OCI-LY3 (cell line): ENCODE results near the gene TRIO.

Experiments used
- H2AFZ ChIP-seq: fragments of 200-600, 300-600 bp; shearing (Covaris generic); 2 replicates; pipeline ENCODE4 v1.6.0; 2014; ENCODE audit warnings: antibody characterized with exemption, low read depth, low read length
- H3K27ac ChIP-seq: fragments of 200-600, 300-600 bp; sonication (generic); 2 replicates; pipeline ENCODE4 v1.5.1; 2014; ENCODE audit warnings: mild to moderate bottlenecking, low read length, moderate library complexity, mixed read lengths
- H3K27me3 ChIP-seq: fragments of 200-600, 300-600 bp; sonication (generic); 2 replicates; pipeline ENCODE4 v1.6.1; 2014; ENCODE audit warnings: low read depth, low read length, mixed read lengths
- H3K36me3 ChIP-seq: fragments of 200-600, 300-600 bp; sonication (generic); replicated peaks from 2 replicates; pipeline ENCODE3; 2014; ENCODE audit warnings: low read depth, low read length, mixed read lengths
- H3K4me1 ChIP-seq: fragments of 300-600, 200-600 bp; sonication (generic); 2 replicates; pipeline ENCODE4 v1.6.1; 2014; ENCODE audit warnings: low read length, mixed read lengths
- H3K4me2 ChIP-seq: fragments of 200-600, 300-600 bp; sonication (generic); 2 replicates; pipeline ENCODE4 v1.6.1; 2014; ENCODE audit warnings: low read length, mixed read lengths
- H3K4me3 ChIP-seq: fragments of 300-600, 200-600 bp; sonication (generic); 2 replicates; pipeline ENCODE4 v1.5.1; 2014; ENCODE audit warnings: antibody characterized with exemption, mild to moderate bottlenecking, low read length, moderate library complexity
- H3K79me2 ChIP-seq: fragments of 300-600, 200-600 bp; shearing (Covaris generic); 2 replicates; pipeline ENCODE4 v1.6.1; 2014; ENCODE audit warnings: mild to moderate bottlenecking, low read length, mixed read lengths
- H3K9ac ChIP-seq: fragments of 300-600, 200-600 bp; shearing (Covaris generic); 2 replicates; pipeline ENCODE4 v1.6.0; 2014; ENCODE audit warnings: mild to moderate bottlenecking, low read length, moderate library complexity
- H3K9me3 ChIP-seq: fragments of 200-600, 300-600 bp; shearing (Covaris generic); 2 replicates; pipeline ENCODE4 v1.6.1; 2014; ENCODE audit warnings: low read length, mixed read lengths; ENCODE audit not compliant: insufficient read depth
- H4K20me1 ChIP-seq: fragments of 200-600, 300-600 bp; sonication (generic); 2 replicates; pipeline ENCODE4 v1.6.1; 2016; ENCODE audit warnings: low read length, mixed read lengths; ENCODE audit not compliant: insufficient read depth
- EZH2phosphoT487 ChIP-seq: fragments of 200-600 bp; shearing (Covaris generic); IDR thresholded peaks from 2 replicates; pipeline ENCODE4 v1.6.1; 2018; ENCODE audit warnings: antibody characterized with exemption, mixed run types, low read depth
- TF ChIP-seq, protein P1 (sequence below): fragments of 200-600, 300-600 bp; sonication (generic); IDR thresholded peaks from 2 replicates; pipeline ENCODE4 v1.5.1; 2014; ENCODE audit warnings: antibody characterized with exemption, low read length, low read depth

TRIO gene

DNA sequence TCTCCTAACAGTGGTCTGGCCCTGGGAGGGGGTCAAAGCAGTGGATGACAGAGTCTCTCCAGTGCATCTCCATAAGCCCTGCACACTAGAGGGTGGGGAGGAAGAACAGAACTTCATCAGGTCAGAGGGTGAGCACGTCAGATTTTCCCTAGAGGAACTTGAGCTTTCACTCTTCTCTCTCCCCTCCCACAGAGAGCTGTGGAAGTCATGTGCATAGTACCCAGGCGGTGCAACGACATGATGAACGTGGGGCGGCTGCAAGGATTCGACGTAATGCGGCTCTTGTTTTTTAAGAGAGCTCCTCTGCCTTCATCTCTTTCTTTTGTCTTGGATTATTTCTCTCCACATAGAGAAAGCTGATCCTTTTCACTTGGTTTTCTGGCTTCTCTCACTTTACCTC lies 338.2 kb downstream of the TRIO start:
- no peak overlapping the region for H3K4me3 ChIP-seq
- TF ChIP-seq, protein P1, sequence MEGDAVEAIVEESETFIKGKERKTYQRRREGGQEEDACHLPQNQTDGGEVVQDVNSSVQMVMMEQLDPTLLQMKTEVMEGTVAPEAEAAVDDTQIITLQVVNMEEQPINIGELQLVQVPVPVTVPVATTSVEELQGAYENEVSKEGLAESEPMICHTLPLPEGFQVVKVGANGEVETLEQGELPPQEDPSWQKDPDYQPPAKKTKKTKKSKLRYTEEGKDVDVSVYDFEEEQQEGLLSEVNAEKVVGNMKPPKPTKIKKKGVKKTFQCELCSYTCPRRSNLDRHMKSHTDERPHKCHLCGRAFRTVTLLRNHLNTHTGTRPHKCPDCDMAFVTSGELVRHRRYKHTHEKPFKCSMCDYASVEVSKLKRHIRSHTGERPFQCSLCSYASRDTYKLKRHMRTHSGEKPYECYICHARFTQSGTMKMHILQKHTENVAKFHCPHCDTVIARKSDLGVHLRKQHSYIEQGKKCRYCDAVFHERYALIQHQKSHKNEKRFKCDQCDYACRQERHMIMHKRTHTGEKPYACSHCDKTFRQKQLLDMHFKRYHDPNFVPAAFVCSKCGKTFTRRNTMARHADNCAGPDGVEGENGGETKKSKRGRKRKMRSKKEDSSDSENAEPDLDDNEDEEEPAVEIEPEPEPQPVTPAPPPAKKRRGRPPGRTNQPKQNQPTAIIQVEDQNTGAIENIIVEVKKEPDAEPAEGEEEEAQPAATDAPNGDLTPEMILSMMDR = no peak
- TF ChIP-seq EZH2phosphoT487 = no peak
- no peaks in the 10 kb centered on the region for H4K20me1 ChIP-seq
- H3K4me2 ChIP-seq = no peak overlapping the region
- no peaks in the 10 kb centered on the region for H3K36me3 ChIP-seq
- H3K27me3 ChIP-seq = no peaks in the 10 kb centered on the region
- no peaks in the 10 kb centered on the region for H3K79me2 ChIP-seq
- no peaks in the 10 kb centered on the region for H3K9me3 ChIP-seq
- no peak overlapping the region for H3K9ac ChIP-seq
- H3K4me1 ChIP-seq = no peaks in the 10 kb centered on the region
- no peak overlapping the region for H3K27ac ChIP-seq
- H2AFZ ChIP-seq = no peak overlapping the region

DNA sequence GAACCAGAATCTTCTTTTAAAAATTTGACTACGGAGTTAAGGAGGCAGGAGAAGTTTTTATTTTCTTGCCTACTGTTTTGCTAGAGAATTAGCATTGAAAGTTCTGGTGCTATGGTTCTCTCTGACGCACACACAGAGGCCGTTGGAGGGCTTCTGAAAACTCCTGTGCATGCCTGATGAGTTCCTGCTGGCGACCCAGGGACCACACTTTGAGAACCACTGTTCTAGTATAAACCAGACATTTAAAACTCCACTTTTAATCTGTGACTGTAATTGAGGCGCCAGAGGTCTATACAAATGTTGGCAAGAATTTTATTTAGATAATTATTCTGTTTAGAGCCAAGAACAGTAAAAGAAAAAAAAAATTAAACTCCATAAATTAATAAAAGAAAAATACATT lies 338.9 kb downstream of the TRIO start:
- Histone ChIP-seq H3K9me3 (no peaks in the 10 kb centered on the region), H3K27me3 (no peaks in the 10 kb centered on the region), H4K20me1 (no peaks in the 10 kb centered on the region), H3K4me2 (no peak overlapping the region), H2AFZ (no peak overlapping the region), H3K79me2 (no peaks in the 10 kb centered on the region), H3K27ac (no peak overlapping the region), H3K9ac (no peak overlapping the region), H3K36me3 (no peaks in the 10 kb centered on the region), H3K4me1 (no peaks in the 10 kb centered on the region), H3K4me3 (no peak overlapping the region)
- TF ChIP-seq EZH2phosphoT487 = no peak
- TF ChIP-seq, protein P1 = no peak

DNA sequence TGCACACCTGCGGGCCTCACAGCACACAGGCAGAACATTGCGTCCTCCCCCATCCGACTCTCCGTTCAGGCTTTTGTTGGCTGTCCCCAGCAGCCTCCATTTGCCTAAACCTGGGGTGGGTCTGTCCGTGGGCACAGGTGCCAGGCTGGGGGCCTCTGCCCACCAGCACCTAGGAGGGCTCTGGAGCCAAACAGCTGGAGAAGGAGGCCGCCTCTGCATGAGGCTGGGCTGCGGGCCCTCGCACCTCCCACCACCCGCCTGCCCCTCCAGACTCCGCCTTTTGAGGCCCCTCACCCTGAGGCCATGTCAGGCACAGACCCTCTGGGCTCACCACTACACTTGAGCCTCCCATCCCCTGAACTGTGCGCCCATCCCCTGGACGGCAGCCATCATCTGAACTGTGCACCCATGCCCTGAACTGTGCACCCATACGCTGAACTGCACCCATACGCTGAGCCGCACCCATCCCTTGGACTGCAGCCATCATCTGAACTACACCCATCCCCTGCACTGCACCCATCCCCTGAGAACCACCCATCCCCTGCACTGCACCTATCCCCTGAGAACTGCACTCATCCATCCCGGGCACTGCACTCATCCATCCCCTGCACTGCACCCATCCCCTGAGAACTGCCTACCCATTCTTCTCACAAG lies 340.5 kb downstream of the TRIO start:
- no peaks in the 10 kb centered on the region for H3K36me3 ChIP-seq
- H3K27ac ChIP-seq = no peak overlapping the region
- H3K27me3 ChIP-seq = no peaks in the 10 kb centered on the region
- no peaks in the 10 kb centered on the region for H3K9me3 ChIP-seq
- no peak overlapping the region for H3K9ac ChIP-seq
- TF ChIP-seq EZH2phosphoT487 = no peak
- TF ChIP-seq, protein P1 = no peak
- no peaks in the 10 kb centered on the region for H3K4me1 ChIP-seq
- H3K79me2 ChIP-seq = no peaks in the 10 kb centered on the region
- no peaks in the 10 kb centered on the region for H4K20me1 ChIP-seq
- H2AFZ ChIP-seq = no peak overlapping the region
- no peak overlapping the region for H3K4me3 ChIP-seq
- no peak overlapping the region for H3K4me2 ChIP-seq

DNA sequence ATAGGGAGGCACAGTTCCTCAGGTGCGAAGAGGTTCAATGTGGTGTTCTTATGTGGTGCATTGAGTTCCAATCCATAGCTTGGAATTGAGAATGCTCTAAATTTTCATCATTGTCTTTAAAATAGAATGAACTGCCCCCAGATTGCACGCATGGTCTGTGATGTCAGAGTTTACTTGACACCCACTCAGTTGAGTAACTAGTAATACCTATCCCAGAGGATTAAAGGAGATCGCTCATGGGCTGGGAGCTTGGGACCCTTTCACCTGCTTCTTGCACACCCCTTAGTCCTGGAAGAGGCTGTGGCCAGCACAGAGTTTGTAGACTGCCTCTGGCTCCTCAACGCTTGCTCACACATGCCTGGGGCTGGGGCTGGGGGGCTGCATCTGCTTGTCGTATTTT lies 343.3 kb downstream of the TRIO start:
- Histone ChIP-seq H3K4me3 (no peak overlapping the region), H3K36me3 (no peaks in the 10 kb centered on the region), H3K27ac (no peak overlapping the region), H3K4me1 (peaks cover 8% of the 10 kb centered on the region), H3K9me3 (no peaks in the 10 kb centered on the region), H3K27me3 (no peaks in the 10 kb centered on the region), H4K20me1 (no peaks in the 10 kb centered on the region), H3K4me2 (no peak overlapping the region), H3K79me2 (no peaks in the 10 kb centered on the region), H2AFZ (no peak overlapping the region), H3K9ac (no peak overlapping the region)
- TF ChIP-seq, protein P1 = no peak
- TF ChIP-seq EZH2phosphoT487 = no peak
